Activated CD8-positive, alpha-beta memory T cell treated with anti-CD3 and anti-CD28 coated beads, Interleukin-2, amount 50 U/mL, for 48 hours (primary cell): Measurements from ENCODE around the gene FCHSD2.
"Not testable (repeated sequence)": the region's sequence is repeated elsewhere in the genome, so short reads cannot be mapped to it uniquely, and the experiment has no call there.

Source experiments
- DNase-seq: peaks from one replicate; pipeline ENCODE4 v3.0.0-alpha.2; 2020

FCHSD2 gene

GRCh38 chr11:73147771-73148681 lies 5.9 kb upstream of the FCHSD2 start:
- no peak for DNase-seq

- DNase-seq, result no peak
Observed at GRCh38 chr11:73145986-73146575, 4.0 kb upstream of the FCHSD2 start.

- DNase-seq, result no peak
Observed at GRCh38 chr11:73143126-73143838, 1.2 kb upstream of the FCHSD2 start.

GRCh38 chr11:73141309-73142127 lies 600 bp downstream of the FCHSD2 start:
- peak; percentile 84 for DNase-seq

- peak; percentile 69 for DNase-seq
Observed at GRCh38 chr11:73141031-73141308, 1.1 kb downstream of the FCHSD2 start.

GRCh38 chr11:73140213-73141030 lies 1.7 kb downstream of the FCHSD2 start:
- no peak for DNase-seq

- no peak for DNase-seq
Observed at GRCh38 chr11:73139476-73140198, 2.5 kb downstream of the FCHSD2 start.

GRCh38 chr11:73137944-73138274 lies 4.2 kb downstream of the FCHSD2 start:
- DNase-seq, result no peak

- no peak for DNase-seq
Observed at GRCh38 chr11:73137262-73137943, 4.7 kb downstream of the FCHSD2 start.

- DNase-seq, result not testable (repeated sequence)
Observed at GRCh38 chr11:73136722-73137121, 5.4 kb downstream of the FCHSD2 start.

GRCh38 chr11:73135346-73136284 lies 6.5 kb downstream of the FCHSD2 start:
- DNase-seq, result no peak

- DNase-seq, result not testable (repeated sequence)
Observed at GRCh38 chr11:73132349-73132748, 9.8 kb downstream of the FCHSD2 start.

GRCh38 chr11:73130181-73130580 lies 11.9 kb downstream of the FCHSD2 start:
- DNase-seq, result no peak

- DNase-seq, result no peak
Observed at GRCh38 chr11:73129198-73129597, 12.9 kb downstream of the FCHSD2 start.

GRCh38 chr11:73126804-73127480 lies 15.2 kb downstream of the FCHSD2 start:
- no peak for DNase-seq

GRCh38 chr11:73124800-73125199 lies 17.3 kb downstream of the FCHSD2 start:
- DNase-seq, result no peak

GRCh38 chr11:73123892-73124291 lies 18.2 kb downstream of the FCHSD2 start:
- not testable (repeated sequence) for DNase-seq

GRCh38 chr11:73121692-73122091 lies 20.4 kb downstream of the FCHSD2 start:
- DNase-seq, result no peak

GRCh38 chr11:73117071-73117470 lies 25.0 kb downstream of the FCHSD2 start:
- DNase-seq, result no peak
